Measurements from ENCODE around the gene DAND5. TPM values are rescaled to one million over a fixed set of nuclear protein-coding genes. Genes with fewer than 3 reads are reported as not detected.

Gene DAND5, protein sequence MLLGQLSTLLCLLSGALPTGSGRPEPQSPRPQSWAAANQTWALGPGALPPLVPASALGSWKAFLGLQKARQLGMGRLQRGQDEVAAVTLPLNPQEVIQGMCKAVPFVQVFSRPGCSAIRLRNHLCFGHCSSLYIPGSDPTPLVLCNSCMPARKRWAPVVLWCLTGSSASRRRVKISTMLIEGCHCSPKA
- 0.52 TPM in 1 of 2 replicates, not detected in the other for total RNA-seq (2014; rRNA removed; shearing (Covaris generic); ENCODE audit: low replicate concordance)

DNA sequence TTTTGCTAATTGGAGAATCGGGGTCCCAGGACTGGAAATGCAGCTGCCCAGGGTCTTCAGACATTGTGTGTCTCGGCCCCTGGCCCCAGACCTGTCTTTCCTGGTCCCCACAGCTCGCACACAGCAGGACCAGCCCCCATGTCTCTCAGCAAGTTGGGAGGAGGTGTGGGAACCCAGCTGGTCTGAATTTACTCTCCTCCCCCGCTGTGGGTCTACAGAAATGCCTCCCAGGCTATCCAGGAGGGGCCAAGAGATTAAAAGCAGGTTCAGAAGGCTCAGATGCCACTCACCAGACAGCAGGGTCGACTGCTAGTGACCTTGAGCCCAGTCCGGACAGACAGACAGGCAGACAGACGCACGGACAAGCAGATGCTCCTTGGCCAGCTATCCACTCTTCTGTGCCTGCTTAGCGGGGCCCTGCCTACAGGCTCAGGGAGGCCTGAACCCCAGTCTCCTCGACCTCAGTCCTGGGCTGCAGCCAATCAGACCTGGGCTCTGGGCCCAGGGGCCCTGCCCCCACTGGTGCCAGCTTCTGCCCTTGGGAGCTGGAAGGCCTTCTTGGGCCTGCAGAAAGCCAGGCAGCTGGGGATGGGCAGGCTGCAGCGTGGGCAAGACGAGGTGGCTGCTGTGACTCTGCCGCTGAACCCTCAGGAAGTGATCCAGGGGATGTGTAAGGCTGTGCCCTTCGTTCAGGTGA is at the start of gene DAND5:
TSS of gene DAND5 (plus strand) at position 285 of the 697 bp plus-strand sequence. CDS start at position 370, 85 bp downstream.
- Histone ChIP-seq H2AFZ (ENCODE audit: low read length) (no peak within 1 kb of the TSS), H3K9me3 (ENCODE audit: low read length) (no peaks in the 10 kb centered on the region), H3K4me3 (ENCODE audit: low read length) (no peak within 1 kb of the TSS), H3K9ac (ENCODE audit: low read length) (no peak within 1 kb of the TSS), H3K27ac (ENCODE audit: low read length) (no peak within 1 kb of the TSS), H3K79me2 (ENCODE audit: low read length) (no peaks in the 10 kb centered on the region), H3K27me3 (ENCODE audit: low read length) (no peaks in the 10 kb centered on the region), H3K36me3 (ENCODE audit: insufficient read depth, low read length) (no peaks in the 10 kb centered on the region), H3K9me2 (replicated peaks; ENCODE audit: insufficient read depth, low read length) (no peaks in the 10 kb centered on the region), H3K4me2 (ENCODE audit: low read depth, low read length, poor library complexity, severe bottlenecking) (no peak within 1 kb of the TSS), H4K20me1 (ENCODE audit: insufficient read depth, low read depth, low read length) (no peaks in the 10 kb centered on the region), H3K4me1 (ENCODE audit: low read length) (peaks cover 7% of the 10 kb centered on the region)
- DNase-seq = no peak

DNA sequence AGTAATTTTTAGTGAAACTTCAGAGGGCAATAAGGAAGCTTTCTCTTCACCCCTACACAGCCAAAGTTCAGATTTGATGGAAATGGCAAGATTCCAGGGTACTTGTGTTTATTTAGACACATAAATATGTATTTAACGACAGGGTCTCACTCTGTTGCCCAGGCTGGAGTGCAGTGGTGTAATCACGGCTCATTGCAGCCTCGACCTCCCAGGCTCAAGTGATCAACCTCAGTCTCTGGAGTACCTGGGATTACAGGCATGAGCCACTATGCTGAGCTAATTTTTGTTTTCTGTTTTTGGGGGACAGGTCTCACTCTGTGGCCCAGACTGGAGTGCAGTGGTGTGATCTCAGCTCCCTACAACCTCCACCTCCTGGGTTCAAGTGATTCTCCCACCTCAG is 48.3 kb upstream of the DAND5 start:
- Histone ChIP-seq H4K20me1 (ENCODE audit: insufficient read depth, low read depth, low read length) (no peaks in the 10 kb centered on the region), H3K9ac (ENCODE audit: low read length) (no peak overlapping the region), H3K79me2 (ENCODE audit: low read length) (no peaks in the 10 kb centered on the region), H3K27ac (ENCODE audit: low read length) (no peak overlapping the region), H3K4me3 (ENCODE audit: low read length) (no peak overlapping the region), H3K9me3 (ENCODE audit: low read length) (no peaks in the 10 kb centered on the region), H3K4me2 (ENCODE audit: low read depth, low read length, poor library complexity, severe bottlenecking) (no peak overlapping the region), H3K27me3 (ENCODE audit: low read length) (no peaks in the 10 kb centered on the region), H2AFZ (ENCODE audit: low read length) (no peak overlapping the region), H3K36me3 (ENCODE audit: insufficient read depth, low read length) (peaks cover 9% of the 10 kb centered on the region; the same call in 1 of the 2 replicates), H3K9me2 (replicated peaks; ENCODE audit: insufficient read depth, low read length) (no peaks in the 10 kb centered on the region), H3K4me1 (ENCODE audit: low read length) (peaks cover 8% of the 10 kb centered on the region)
- no peak for DNase-seq

DNA sequence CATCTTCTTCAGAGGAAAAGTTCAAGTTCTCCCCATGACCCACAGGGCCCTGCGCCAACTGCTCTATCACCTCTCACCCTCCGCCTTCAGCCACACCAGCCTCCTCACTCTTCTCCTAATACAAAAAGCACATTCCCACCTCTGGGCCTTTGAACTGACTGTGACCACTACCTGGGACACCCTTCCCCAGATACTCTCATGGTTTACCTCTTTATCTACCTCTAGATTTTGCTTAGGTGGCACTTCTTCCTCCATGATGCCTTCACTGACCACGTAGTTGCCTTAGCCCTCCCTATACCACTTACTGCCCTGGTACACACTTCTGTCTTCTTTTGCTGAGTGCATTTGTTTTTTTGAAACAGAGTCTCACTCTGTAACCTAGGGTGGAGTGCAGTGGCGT is 46.4 kb upstream of the DAND5 start:
- Histone ChIP-seq H4K20me1 (ENCODE audit: insufficient read depth, low read depth, low read length) (no peaks in the 10 kb centered on the region), H3K9me2 (replicated peaks; ENCODE audit: insufficient read depth, low read length) (no peaks in the 10 kb centered on the region), H3K4me1 (ENCODE audit: low read length) (peaks cover 8% of the 10 kb centered on the region), H3K27ac (ENCODE audit: low read length) (no peak overlapping the region), H3K27me3 (ENCODE audit: low read length) (no peaks in the 10 kb centered on the region), H3K36me3 (ENCODE audit: insufficient read depth, low read length) (peaks cover 18% of the 10 kb centered on the region), H3K9ac (ENCODE audit: low read length) (no peak overlapping the region), H3K9me3 (ENCODE audit: low read length) (no peaks in the 10 kb centered on the region), H2AFZ (ENCODE audit: low read length) (no peak overlapping the region), H3K4me2 (ENCODE audit: low read depth, low read length, poor library complexity, severe bottlenecking) (no peak overlapping the region), H3K4me3 (ENCODE audit: low read length) (no peak overlapping the region), H3K79me2 (ENCODE audit: low read length) (no peaks in the 10 kb centered on the region)
- DNase-seq = no peak

DNA sequence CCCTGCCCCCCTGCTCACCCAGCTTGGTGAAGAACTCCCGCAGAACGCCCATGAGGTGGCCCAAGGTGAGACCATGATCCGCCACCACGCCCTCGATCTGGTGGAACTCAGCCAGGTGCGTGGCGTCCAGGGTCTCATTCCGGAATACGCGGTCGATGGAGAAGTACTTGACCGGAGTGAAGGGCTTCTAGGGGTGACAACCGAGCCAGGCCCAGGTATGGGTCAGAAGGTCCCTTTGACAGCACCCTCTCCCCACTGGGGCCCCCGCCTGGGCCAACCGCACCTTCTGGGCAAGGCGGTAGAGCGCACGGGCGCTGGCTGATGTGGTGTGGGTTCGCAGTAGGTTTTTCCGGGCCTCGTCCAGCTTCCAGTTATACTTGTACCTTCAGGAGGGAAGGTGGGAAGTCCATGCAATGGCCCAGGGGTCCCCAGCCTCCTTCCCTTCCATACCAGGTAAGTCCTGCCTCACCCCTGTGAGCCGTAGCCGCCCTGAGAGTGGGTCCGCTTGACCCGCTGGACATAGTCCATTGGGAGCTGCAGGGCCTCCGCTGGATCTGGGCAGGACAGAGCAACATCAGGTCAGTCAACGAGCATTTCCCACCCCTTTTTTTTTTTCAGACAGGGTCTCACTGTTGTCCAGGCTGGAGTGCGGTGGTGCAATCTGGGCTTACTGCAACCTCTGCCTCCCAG is 44.6 kb upstream of the DAND5 start:
- H3K4me1 ChIP-seq (ENCODE audit: low read length) = no peaks in the 10 kb centered on the region
- 0 out of 2 replicates have a peak, but pooled peaks cover 2% of the 10 kb centered on the region for H3K79me2 ChIP-seq (ENCODE audit: low read length)
- H3K9ac ChIP-seq (ENCODE audit: low read length) = no peak overlapping the region
- H3K36me3 ChIP-seq (ENCODE audit: insufficient read depth, low read length) = peaks cover 32% of the 10 kb centered on the region
- no peak overlapping the region for H3K4me3 ChIP-seq (ENCODE audit: low read length)
- H3K4me2 ChIP-seq (ENCODE audit: low read depth, low read length, poor library complexity, severe bottlenecking) = no peak overlapping the region
- H2AFZ ChIP-seq (ENCODE audit: low read length) = no peak overlapping the region
- no peak for DNase-seq
- no peaks in the 10 kb centered on the region for H3K27me3 ChIP-seq (ENCODE audit: low read length)
- H4K20me1 ChIP-seq (ENCODE audit: insufficient read depth, low read depth, low read length) = no peaks in the 10 kb centered on the region
- no peaks in the 10 kb centered on the region for H3K9me3 ChIP-seq (ENCODE audit: low read length)
- no peak overlapping the region for H3K27ac ChIP-seq (ENCODE audit: low read length)
- H3K9me2 ChIP-seq (replicated peaks; ENCODE audit: insufficient read depth, low read length) = no peaks in the 10 kb centered on the region

DNA sequence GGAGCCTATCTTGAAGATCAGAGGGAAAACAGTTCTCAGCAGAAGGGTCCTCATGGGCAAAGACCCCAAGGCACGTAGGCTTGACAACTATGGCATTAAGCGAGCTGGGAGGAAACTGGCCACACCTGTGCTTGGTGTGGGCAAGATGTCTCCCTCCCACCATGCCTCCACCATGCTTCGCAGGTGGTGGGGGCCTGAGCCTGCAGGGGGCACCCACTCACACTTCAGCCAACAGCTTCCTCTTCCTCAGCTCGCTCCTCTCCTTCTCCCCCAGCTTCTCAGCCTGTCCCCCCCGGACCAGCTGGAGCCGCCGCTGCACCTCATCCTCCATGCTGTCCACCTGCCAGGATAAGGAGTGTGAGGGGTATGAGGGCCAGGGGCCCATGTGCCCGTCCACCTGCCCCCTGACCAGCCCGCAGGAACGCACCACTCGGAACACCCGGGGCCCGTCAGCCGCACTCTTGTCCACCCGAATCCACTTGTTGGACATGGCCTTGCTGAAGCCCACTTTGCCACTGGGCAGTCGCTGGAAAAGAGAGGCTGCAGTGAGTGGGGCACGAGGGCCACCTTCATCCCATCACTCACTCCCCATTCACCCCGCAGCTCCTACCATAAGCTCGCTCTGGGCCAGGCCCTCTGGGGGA is 39.3 kb upstream of the DAND5 start:
- H2AFZ ChIP-seq (ENCODE audit: low read length) = no peak overlapping the region
- peaks cover 38% of the 10 kb centered on the region for H3K79me2 ChIP-seq (ENCODE audit: low read length)
- H3K9me3 ChIP-seq (ENCODE audit: low read length) = no peaks in the 10 kb centered on the region
- H4K20me1 ChIP-seq (ENCODE audit: insufficient read depth, low read depth, low read length) = peaks cover 10% of the 10 kb centered on the region; the same call in 1 of the 2 replicates
- no peak overlapping the region for H3K9ac ChIP-seq (ENCODE audit: low read length)
- H3K27me3 ChIP-seq (ENCODE audit: low read length) = no peaks in the 10 kb centered on the region
- no peak for DNase-seq
- H3K4me2 ChIP-seq (ENCODE audit: low read depth, low read length, poor library complexity, severe bottlenecking) = no peak overlapping the region
- no peaks in the 10 kb centered on the region for H3K9me2 ChIP-seq (replicated peaks; ENCODE audit: insufficient read depth, low read length)
- no peak overlapping the region for H3K4me3 ChIP-seq (ENCODE audit: low read length)
- peaks cover 20% of the 10 kb centered on the region for H3K4me1 ChIP-seq (ENCODE audit: low read length)
- no peak overlapping the region for H3K27ac ChIP-seq (ENCODE audit: low read length)
- H3K36me3 ChIP-seq (ENCODE audit: insufficient read depth, low read length) = peaks cover 37% of the 10 kb centered on the region

DNA sequence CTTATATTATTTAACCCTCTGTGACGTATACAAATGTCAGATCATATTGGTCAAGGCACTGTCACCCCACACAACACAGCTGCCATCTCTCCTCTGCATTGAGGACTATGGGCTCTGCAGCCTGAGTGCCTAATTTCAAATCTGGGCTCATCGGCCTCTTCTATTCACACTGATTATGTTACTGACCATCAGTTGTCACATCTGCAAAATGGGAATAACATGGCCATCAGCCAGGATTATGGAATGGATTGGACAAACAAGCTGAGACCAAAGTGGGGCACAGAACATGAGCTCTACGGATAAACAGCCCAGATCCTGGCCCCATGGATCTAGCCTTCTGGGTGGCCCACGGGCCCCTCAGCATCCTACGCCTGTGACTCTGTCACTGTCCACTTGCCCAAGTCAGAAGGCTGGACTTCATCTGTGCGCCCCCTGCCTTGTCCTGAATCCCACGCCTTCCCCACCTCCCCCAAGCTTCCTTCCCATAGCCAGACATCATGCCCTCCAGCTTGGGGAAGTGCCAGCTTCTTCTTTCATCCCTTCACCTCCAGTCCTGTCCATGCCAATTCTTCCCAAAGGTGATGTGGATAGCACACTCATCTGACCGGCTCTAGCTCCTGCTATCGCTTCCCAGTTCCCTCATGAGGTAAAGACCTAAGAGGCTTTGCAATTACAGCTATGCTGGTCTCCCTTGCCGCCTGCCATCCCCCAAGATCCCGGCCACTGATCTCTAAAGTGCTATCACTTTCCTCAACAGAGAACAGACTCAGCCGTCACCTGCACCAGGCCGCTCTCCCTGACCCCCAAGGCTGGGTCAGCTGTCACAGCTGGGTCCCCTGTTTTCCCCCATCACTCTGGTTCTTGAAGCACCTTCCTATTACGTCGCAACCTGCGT is 36.7 kb upstream of the DAND5 start:
- peak overlapping the region; percentile 39; the same call in 1 of the 2 replicates for H3K27ac ChIP-seq (ENCODE audit: low read length)
- peak overlapping the region; percentile 81 for H3K9ac ChIP-seq (ENCODE audit: low read length)
- peaks cover 10% of the 10 kb centered on the region; the same call in 1 of the 2 replicates for H4K20me1 ChIP-seq (ENCODE audit: insufficient read depth, low read depth, low read length)
- H3K27me3 ChIP-seq (ENCODE audit: low read length) = no peaks in the 10 kb centered on the region
- peaks cover 29% of the 10 kb centered on the region for H3K36me3 ChIP-seq (ENCODE audit: insufficient read depth, low read length)
- no peak overlapping the region for H2AFZ ChIP-seq (ENCODE audit: low read length)
- H3K4me2 ChIP-seq (ENCODE audit: low read depth, low read length, poor library complexity, severe bottlenecking) = peak overlapping the region; percentile 91
- H3K79me2 ChIP-seq (ENCODE audit: low read length) = peaks cover 38% of the 10 kb centered on the region
- peak overlapping the region; percentile 81 for H3K4me3 ChIP-seq (ENCODE audit: low read length)
- no peaks in the 10 kb centered on the region for H3K9me3 ChIP-seq (ENCODE audit: low read length)
- peaks cover 27% of the 10 kb centered on the region for H3K4me1 ChIP-seq (ENCODE audit: low read length)
- no peaks in the 10 kb centered on the region for H3K9me2 ChIP-seq (replicated peaks; ENCODE audit: insufficient read depth, low read length)
- no peak for DNase-seq

DNA sequence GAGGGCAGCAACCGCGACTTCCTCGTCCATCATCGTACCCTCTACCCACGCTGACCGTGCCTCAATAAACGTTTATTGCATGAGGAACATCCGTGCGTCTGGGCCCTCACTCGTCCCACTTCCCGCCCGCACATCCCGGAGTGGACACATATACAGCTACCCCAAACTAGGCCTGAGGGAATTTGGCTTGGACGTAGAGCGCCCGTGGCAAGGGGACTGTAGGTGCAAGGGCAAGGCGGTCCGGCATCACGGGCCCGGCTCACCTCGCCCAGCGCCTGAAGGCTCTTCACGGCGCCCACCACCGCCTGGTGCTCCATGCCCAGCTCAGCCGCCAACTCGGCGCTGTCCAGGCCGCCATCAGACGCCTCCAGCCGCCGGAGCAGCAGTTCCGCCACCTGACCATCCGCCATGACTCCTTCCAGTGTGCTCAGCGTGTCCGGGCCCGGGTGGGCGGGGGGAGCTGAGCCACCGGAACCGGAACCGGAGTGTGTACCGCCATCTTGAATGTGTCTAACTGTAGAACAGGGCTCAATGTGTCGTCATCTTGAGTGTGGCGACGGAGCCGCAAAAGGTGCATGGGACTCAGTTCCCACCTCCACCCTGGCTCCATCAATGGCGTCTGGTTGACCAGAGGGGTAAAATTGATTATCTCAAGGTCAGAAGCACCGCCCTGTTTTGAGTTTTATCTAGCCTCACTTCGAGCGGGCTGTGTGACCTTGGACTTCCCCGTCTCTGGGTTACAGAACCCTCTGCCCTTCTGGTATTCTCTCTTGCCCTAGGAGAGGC is 35.9 kb upstream of the DAND5 start, which contains the start of gene FARSA:
TSS of gene FARSA (minus strand) at position 425 of the 786 bp plus-strand sequence. CDS start at position 410, 15 bp downstream.
- H3K79me2 ChIP-seq (ENCODE audit: low read length) = peaks cover 38% of the 10 kb centered on the region
- peaks cover 31% of the 10 kb centered on the region for H3K4me1 ChIP-seq (ENCODE audit: low read length)
- peak within 1 kb of the TSS; percentile 39; the same call in 1 of the 2 replicates for H3K27ac ChIP-seq (ENCODE audit: low read length)
- peak within 1 kb of the TSS; percentile 81 for H3K9ac ChIP-seq (ENCODE audit: low read length)
- peak; percentile 97 for DNase-seq
- peak within 1 kb of the TSS; percentile 74; the same call in 1 of the 2 replicates for H2AFZ ChIP-seq (ENCODE audit: low read length)
- H3K36me3 ChIP-seq (ENCODE audit: insufficient read depth, low read length) = peaks cover 24% of the 10 kb centered on the region
- H3K9me2 ChIP-seq (replicated peaks; ENCODE audit: insufficient read depth, low read length) = no peaks in the 10 kb centered on the region
- H3K4me3 ChIP-seq (ENCODE audit: low read length) = peak within 1 kb of the TSS; percentile 81
- H3K27me3 ChIP-seq (ENCODE audit: low read length) = no peaks in the 10 kb centered on the region
- peak within 1 kb of the TSS; percentile 91 for H3K4me2 ChIP-seq (ENCODE audit: low read depth, low read length, poor library complexity, severe bottlenecking)
- no peaks in the 10 kb centered on the region for H3K9me3 ChIP-seq (ENCODE audit: low read length)
- H4K20me1 ChIP-seq (ENCODE audit: insufficient read depth, low read depth, low read length) = peaks cover 10% of the 10 kb centered on the region; the same call in 1 of the 2 replicates

Data from Karpas-422 (cell line).